SKM-1 treated with dmso at 0.1 percent for 144 hours (cell line): ENCODE measurements around the gene NUPR1.
"Not testable (repeated sequence)": the region's sequence is repeated elsewhere in the genome, so short reads cannot be mapped to it uniquely, and the experiment has no call there.

Experiments used
- DNase-seq: peaks from one replicate; lab custom pipeline; 2025; ENCODE audit not compliant: unreplicated experiment; lab: John Stamatoyannopoulos, UW

NUPR1 gene

DNA sequence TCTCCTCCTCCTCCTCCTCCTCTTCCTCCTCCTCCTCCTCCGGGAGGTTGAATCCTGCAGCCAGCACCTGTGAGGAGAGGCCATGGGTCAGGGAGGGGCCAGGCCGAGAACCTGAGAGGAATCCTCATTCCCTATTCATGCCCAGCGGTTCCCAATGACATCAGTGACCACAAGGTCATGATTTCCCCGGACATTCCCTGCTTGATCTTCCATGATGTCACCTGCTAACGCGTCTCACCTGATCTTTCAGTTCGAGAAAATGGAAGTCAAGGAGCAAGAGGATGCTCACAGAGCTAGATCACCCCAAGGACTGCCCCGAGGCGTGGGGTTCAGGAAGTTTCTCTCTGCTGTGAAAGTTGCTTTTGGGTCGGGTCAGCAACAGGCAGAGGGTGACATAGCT lies 38.9 kb downstream of the NUPR1 start:
- no peak for DNase-seq

- DNase-seq, result no peak
Observed at GRCh38 chr16:28498666-28499381, 40.0 kb downstream of the NUPR1 start.

DNA sequence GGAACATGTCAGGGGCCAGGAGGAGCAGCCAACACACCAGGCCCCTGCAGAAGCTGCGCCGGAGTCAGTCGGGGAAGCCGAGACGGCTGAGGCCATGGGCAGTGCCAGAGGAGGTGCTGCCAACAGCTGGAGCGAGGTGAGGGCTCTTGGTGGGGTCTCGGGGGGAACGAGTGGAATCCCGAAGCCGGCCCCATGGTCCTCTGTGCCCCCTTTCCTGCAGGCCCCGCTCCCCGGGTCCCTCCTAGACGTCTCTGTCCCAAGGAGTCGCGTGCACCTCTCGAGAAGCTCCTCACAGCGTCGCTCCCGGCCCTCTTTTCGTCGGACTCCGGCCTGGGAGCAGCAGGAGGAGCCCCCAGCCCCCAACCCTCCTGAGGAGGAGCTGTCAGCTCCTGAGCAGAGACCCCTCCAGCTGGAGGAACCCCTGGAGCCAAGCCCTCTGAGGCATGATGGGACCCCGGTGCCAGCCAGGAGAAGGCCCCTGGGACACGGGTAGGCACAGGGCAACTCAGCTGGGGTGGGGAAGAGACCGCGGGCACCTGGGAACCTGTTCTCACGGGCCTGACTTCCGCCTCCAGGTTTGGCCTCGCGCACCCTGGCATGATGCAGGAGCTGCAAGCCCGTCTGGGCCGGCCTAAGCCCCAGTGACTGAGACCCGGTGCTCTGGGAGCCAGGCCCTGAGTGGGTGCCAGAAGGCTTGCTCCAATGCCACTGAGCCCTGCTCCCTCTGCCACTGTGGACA lies 40.7 kb downstream of the NUPR1 start:
- DNase-seq, result no peak

DNA sequence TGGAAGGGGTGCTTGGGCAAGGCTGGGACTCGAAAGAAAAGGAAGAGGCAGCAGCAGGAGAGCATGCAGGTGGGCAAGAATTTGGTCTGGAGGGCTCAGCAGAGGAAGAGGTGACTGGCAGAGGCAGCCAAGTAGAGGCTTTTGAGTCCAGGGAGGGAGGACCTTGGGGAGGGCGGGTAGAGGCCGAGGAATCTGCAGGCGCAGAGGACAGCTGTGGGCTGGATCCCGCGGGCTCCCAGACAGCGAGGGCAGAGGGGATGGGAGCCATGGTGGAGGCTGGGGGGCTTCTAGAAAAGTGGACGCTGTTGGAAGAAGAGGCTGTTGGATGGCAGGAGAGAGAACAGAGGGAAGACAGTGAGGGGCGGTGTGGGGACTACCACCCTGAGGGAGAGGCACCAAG lies 41.4 kb downstream of the NUPR1 start:
- DNase-seq, result no peak

DNA sequence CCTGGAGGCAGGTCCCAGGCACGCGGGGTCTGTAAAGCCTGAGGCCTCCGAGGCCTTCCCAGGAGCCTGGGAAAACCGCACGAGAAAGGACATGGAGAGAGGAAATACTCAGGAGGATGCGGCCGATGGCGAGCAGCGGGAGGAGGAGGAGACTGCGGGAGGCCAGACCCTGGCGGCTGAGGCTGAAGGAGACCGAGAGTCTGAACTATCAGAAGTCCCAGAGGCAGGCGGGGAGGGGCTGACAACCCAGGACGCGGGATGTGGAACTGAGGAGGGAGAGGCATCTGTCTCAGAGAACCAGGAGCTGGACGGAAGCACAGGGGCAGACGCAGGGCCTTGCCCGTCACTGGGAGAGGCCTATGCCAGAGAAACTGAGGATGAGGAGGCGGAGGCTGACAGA lies 41.9 kb downstream of the NUPR1 start:
- no peak for DNase-seq

DNA sequence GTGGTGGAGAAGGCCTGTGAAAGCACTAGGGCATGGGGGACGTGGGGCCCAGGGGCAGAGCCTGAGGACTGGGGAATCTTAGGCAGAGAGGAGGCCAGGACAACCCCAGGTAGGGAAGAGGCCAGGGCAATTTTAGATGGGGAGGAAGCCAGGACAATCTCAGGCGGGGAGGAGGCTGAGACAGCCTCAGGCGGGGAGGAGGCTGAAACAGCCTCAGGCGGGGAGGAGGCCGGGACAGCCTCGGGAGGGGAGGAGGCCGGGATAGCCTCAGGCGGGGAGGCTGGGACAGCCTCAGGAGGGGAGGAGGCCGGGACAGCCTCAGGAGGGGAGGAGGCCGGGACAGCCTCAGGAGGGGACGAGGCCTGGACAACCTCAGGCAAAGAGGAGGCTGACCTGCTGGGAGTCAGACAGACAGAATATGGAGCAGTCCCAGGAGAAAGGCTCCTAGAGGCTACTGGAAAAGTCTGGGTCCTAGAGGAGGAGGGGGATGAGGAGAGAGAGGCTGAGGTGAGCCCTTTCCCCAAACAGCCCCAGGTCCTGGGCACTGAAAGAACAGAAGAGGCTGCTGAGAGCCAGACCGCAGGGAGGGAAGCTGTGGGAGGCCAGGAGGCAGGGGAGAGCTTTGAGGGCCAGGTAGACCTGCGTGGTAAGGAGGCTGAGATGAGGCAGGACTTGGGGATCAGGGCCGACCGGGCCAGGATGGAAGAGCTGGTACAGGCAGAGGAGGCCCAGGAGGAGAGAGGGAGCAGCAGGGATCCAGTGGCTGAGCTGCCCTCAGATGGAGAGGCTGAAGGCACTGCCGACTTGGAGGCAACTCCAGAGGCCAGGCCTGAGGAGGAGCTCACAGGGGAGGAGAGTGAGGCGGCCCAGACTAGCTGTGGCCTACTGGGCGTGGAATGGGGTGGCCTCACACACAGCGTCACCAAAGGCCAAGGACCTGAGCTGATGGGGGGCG lies 42.7 kb downstream of the NUPR1 start:
- no peak for DNase-seq

- DNase-seq, result peak; percentile 14
Observed at GRCh38 chr16:28495098-28495793, 43.5 kb downstream of the NUPR1 start.

GRCh38 chr16:28494121-28494851 lies 44.5 kb downstream of the NUPR1 start, which contains the start of gene APOBR:
Gene APOBR (plus strand): TSS chr16:28494643. CDS start chr16:28494682, 39 bp downstream.
- peak; percentile 99 for DNase-seq

GRCh38 chr16:28492511-28492910 lies 46.3 kb downstream of the NUPR1 start:
- no peak for DNase-seq

- peak; percentile 95 for DNase-seq
Observed at GRCh38 chr16:28491970-28492474, 46.8 kb downstream of the NUPR1 start, which contains the start of gene CLN3. Gene CLN3 (minus strand): TSS chr16:28492074. CDS start chr16:28491759, 315 bp downstream.

GRCh38 chr16:28491230-28491969 lies 47.4 kb downstream of the NUPR1 start:
- DNase-seq, result peak; percentile 75

- no peak for DNase-seq
Observed at GRCh38 chr16:28486266-28486665, 52.5 kb downstream of the NUPR1 start.

GRCh38 chr16:28483361-28483760 lies 55.4 kb downstream of the NUPR1 start:
- not testable (repeated sequence) for DNase-seq
